ENCODE results near the gene IQGAP2. TPM values are rescaled to one million over a fixed set of nuclear protein-coding genes. Genes with fewer than 3 reads are reported as not detected.

Gene IQGAP2
- total and polyA plus RNA-seq, 2 donors from 2014 or later: 23.2 to 35.8 TPM

GRCh38 chr5:76525956-76526355 lies 122.9 kb downstream of the IQGAP2 start:
- no peak for TF ChIP-seq CTCF (IDR thresholded peaks at IDR 0.05; ENCODE audit: borderline replicate concordance, extremely low read depth, insufficient read depth)
- intact Hi-C loops (cut with DNase I): no loop called here
- H3K27me3 ChIP-seq (ENCODE audit: control insufficient read depth, insufficient read depth, low read length): no peaks in the 10 kb centered on the region
- H3K9ac ChIP-seq (ENCODE audit: low read length in 3 of 3): no peak overlapping the region
- FAIRE-seq (no peak), DNase-seq (no peak)
- no peaks in the 10 kb centered on the region for H3K36me3 ChIP-seq (ENCODE audit: control insufficient read depth in 2 of 3, insufficient read depth in 3 of 3, low read length in 3 of 3)
- no peak overlapping the region for H3K4me3 ChIP-seq (ENCODE audit: low read length in 3 of 3)
- H3K27ac ChIP-seq (ENCODE audit: low read depth in 2 of 2, low read length in 2 of 2): no peak overlapping the region
- no peaks in the 10 kb centered on the region for H3K9me3 ChIP-seq (ENCODE audit: control insufficient read depth in 2 of 3, insufficient read depth in 1 of 3, low read length in 3 of 3)
- H3K4me1 ChIP-seq (ENCODE audit: control insufficient read depth in 2 of 3, insufficient read depth in 2 of 3, low read depth in 1 of 3, low read length in 3 of 3): peaks cover 0 to 6% (median 0%) of the 10 kb centered on the region in 3 donors

GRCh38 chr5:76526950-76527583 lies 124.0 kb downstream of the IQGAP2 start:
- no peak for DNase-seq
- FAIRE-seq: no peak
- TF ChIP-seq CTCF (IDR thresholded peaks at IDR 0.05; ENCODE audit: borderline replicate concordance, extremely low read depth, insufficient read depth): no peak

GRCh38 chr5:76527685-76528161 lies 124.6 kb downstream of the IQGAP2 start:
- Histone ChIP-seq H3K9ac (ENCODE audit: low read length in 3 of 3) (no peak overlapping the region), H3K4me1 (ENCODE audit: control insufficient read depth in 2 of 3, insufficient read depth in 2 of 3, low read depth in 1 of 3, low read length in 3 of 3) (peaks cover 0 to 3% (median 0%) of the 10 kb centered on the region in 3 donors), H3K4me3 (ENCODE audit: low read length in 3 of 3) (no peak overlapping the region), H3K27me3 (ENCODE audit: control insufficient read depth, insufficient read depth, low read length) (no peaks in the 10 kb centered on the region), H3K36me3 (ENCODE audit: control insufficient read depth in 2 of 3, insufficient read depth in 3 of 3, low read length in 3 of 3) (no peaks in the 10 kb centered on the region), H3K27ac (ENCODE audit: low read depth in 2 of 2, low read length in 2 of 2) (no peak overlapping the region), H3K9me3 (ENCODE audit: control insufficient read depth in 2 of 3, insufficient read depth in 1 of 3, low read length in 3 of 3) (no peaks in the 10 kb centered on the region)
- no peak for DNase-seq
- intact Hi-C loops (cut with DNase I): no loop called here
- no peak for FAIRE-seq
- no peak for TF ChIP-seq CTCF (IDR thresholded peaks at IDR 0.05; ENCODE audit: borderline replicate concordance, extremely low read depth, insufficient read depth)

More at GRCh38 chr5:76526950-76527583, 124.0 kb downstream of the IQGAP2 start:
- no peaks in the 10 kb centered on the region for H3K27me3 ChIP-seq (ENCODE audit: control insufficient read depth, insufficient read depth, low read length)
- no peaks in the 10 kb centered on the region for H3K36me3 ChIP-seq (ENCODE audit: control insufficient read depth in 2 of 3, insufficient read depth in 3 of 3, low read length in 3 of 3)
- H3K9ac ChIP-seq (ENCODE audit: low read length in 3 of 3): no peak overlapping the region
- no peaks in the 10 kb centered on the region for H3K9me3 ChIP-seq (ENCODE audit: control insufficient read depth in 2 of 3, insufficient read depth in 1 of 3, low read length in 3 of 3)
- intact Hi-C loops (cut with DNase I): no loop called here
- no peak overlapping the region for H3K27ac ChIP-seq (ENCODE audit: low read depth in 2 of 2, low read length in 2 of 2)
- H3K4me1 ChIP-seq (ENCODE audit: control insufficient read depth in 2 of 3, insufficient read depth in 2 of 3, low read depth in 1 of 3, low read length in 3 of 3): peaks cover 0 to 3% (median 0%) of the 10 kb centered on the region in 3 donors
- no peak overlapping the region for H3K4me3 ChIP-seq (ENCODE audit: low read length in 3 of 3)

All from kidney (tissue), 14 donors.